Heart left ventricle (tissue), 16 donors: ENCODE data around the gene FOSL2. TPM values are rescaled to one million over a fixed set of nuclear protein-coding genes. Genes with fewer than 3 reads are reported as not detected.

Experiments used
- ATAC-seq, 4 donors: fragments of 200-7000 bp; cut with Tn5 transposase; one replicate each; pipeline ENCODE4 v1.9.1; 2020 to 2022; ENCODE audit warnings: moderate library complexity in 4 of 4, mild to moderate bottlenecking in 3 of 4, moderate number of reproducible peaks in 1 of 4
- DNase-seq, 5 donors: peaks; one replicate each; pipeline ENCODE4 v3.0.0-alpha.2; 2020
- H3K27ac ChIP-seq, 12 donors: fragments of 200-600 bp; sonication (generic) in 4 of 12; one replicate each; pipeline versions ENCODE4 v1.5.0 to v1.8.0; 2016 to 2022; ENCODE audit warnings: mild to moderate bottlenecking in 2 of 12
- H3K27me3 ChIP-seq, 9 donors: fragments of 200-600 bp; sonication (generic) in 2 of 9; one replicate each; pipeline versions ENCODE4 v1.5.1 to v1.8.0; 2016 to 2022; ENCODE audit warnings: mild to moderate bottlenecking in 3 of 9
- H3K36me3 ChIP-seq, 9 donors: fragments of 200-600 bp; sonication (generic) in 2 of 9; one replicate each; pipeline versions ENCODE4 v1.5.0 to v1.8.0; 2018 to 2022; ENCODE audit warnings: mild to moderate bottlenecking in 2 of 9
- H3K4me1 ChIP-seq, 12 donors: fragments of 200-600 bp; sonication (generic) in 4 of 12; one replicate each; pipeline versions ENCODE4 v1.5.0 to v1.8.0; 2016 to 2022; ENCODE audit warnings: mild to moderate bottlenecking in 3 of 12
- H3K4me3 ChIP-seq, 12 donors: fragments of 200-600 bp; sonication (generic) in 4 of 12; one replicate each; pipeline versions ENCODE4 v1.5.0 to v1.8.0; 2017 to 2022; ENCODE audit warnings: mild to moderate bottlenecking in 9 of 12, moderate library complexity in 4 of 12
- H3K9me3 ChIP-seq, 12 donors: fragments of 200-600 bp; sonication (generic) in 4 of 12; one replicate each; pipeline versions ENCODE4 v1.5.0 to v1.8.0; 2016 to 2022; ENCODE audit warnings: mild to moderate bottlenecking in 1 of 12
- POLR2A ChIP-seq, 2 donors: fragments of 450-650 bp; IDR thresholded peaks; one replicate each; pipeline ENCODE4 v1.6.1; 2017; ENCODE audit warnings: antibody characterized with exemption in 2 of 2, mild to moderate bottlenecking in 2 of 2, moderate library complexity in 2 of 2
- WGBS, 4 donors: extraction: QIAGEN DNeasy Blood & Tissue Kit in 2 of 4; methylation state at CpG; one replicate each; pipeline versions ENCODE4 v1.1.5 to v1.1.7; 2013 to 2018; 5-methylcytosine and 5-hydroxymethylcytosine counted together
- intact Hi-C, 10 donors: fragments of 100-400 bp; cut with DNase I; formaldehyde crosslinking; loops; one replicate each; pipeline versions ENCODE4 v1.11.1 to v1.14.2; 2022
- polyA plus RNA-seq, 2 donors: library from polyadenylated mRNA; stranded (reverse); fragments of 200-250 nt; gene quantifications; one replicate each; pipeline ENCODE4 v1.2.3, GENCODE V29; 2013
- total RNA-seq, 9 donors: library from RNA; depleted of rRNA in 2 of 9; stranded (reverse); fragments of >200 nt in 2 of 9; fragmentation: NEBNext Ultra II Directional in 3 of 9; extraction: Animal tissue kit (Norgen Biotek cat#: 25700) in 3 of 9; gene quantifications; one replicate each; pipeline versions ENCODE4 v1.1.0 to v1.2.4, GENCODE V29; 2016 to 2023
- TF ChIP-seq, protein P1 (sequence below), 12 donors: fragments of 200-600 bp; sonication (generic) in 4 of 12; IDR thresholded peaks; one replicate each; pipeline versions ENCODE4 v1.5.0 to v1.8.0; 2018 to 2022; ENCODE audit warnings: antibody characterized with exemption in 12 of 12, mild to moderate bottlenecking in 5 of 12
- donor health status: ischemic (EF 13 %, LVEDD 7.1; RV severe dilation, severe dysfunction).
- donor health status: healthy with polysubstance abuse.
- donor health status: DM: no; HTN: yes; CAD: no.
- donor health status: DM: no; HTN: no; CAD: no.
- donor health status: ischemic (EF 25% LVEDD 6.9; RV normal size, moderate dysfunction).
- donor health status: ischemic (EF 25% LVEDD 5.7; RV mildly dilated, moderate dysfunction).
- donor health status: healthy.
- donor health status: DM: yes; HTN: yes; CAD: no.
- donor health status: ischemic (EF 35%, LVEDD 5.7; RV mildly dilated, moderate dysfunction).
- donor health status: nonischemic (EF 11% LVEDD 7.7; RV severe dilation, severe dysfunction).
- donor health status: DM: yes; HTN: yes; CAD: no.
- donor health status: PGD.
- donor health status: ischemic (EF 29% LVEDD 5.4; RV normal size, mild dysfunction).
- donor health status: nonischemic (EF 23%, LVEDD 6.1; RV moderate dilation, normal function).

The FOSL2 gene
- total and polyA plus RNA-seq, 11 donors, result 15.2 to 144 (median 50.2) TPM

DNA sequence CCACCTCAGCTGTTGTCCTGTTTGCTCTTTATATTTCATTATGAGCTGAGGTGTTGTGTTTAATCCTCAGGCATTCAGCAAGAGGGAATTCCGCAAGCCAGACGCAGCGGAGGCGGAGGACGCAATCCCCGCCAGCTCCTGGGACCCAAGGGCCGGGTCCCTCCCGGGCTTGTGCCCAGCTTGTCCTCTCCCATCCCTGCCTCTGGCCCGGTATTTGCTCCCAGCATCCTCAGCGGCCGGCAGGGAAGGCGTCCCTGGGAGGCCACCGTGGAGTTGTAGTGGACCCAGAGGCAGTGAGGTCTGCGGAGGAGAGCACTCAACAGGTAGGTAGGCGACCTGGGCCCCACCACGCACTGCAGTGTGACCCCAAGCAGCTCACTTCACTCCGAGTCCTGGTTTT is 42.5 kb upstream of the FOSL2 start:
- peaks cover 0 to 27% (median 1%) of the 10 kb centered on the region in 12 donors for H3K4me1 ChIP-seq
- WGBS, 4 donors, result 94 to 97% (median 96%) methylated on average over 13 to 17 of the region's 17 CpGs
- no peaks in the 10 kb centered on the region for H3K36me3 ChIP-seq
- intact Hi-C loops, result no loop called here
- TF ChIP-seq, protein P1, sequence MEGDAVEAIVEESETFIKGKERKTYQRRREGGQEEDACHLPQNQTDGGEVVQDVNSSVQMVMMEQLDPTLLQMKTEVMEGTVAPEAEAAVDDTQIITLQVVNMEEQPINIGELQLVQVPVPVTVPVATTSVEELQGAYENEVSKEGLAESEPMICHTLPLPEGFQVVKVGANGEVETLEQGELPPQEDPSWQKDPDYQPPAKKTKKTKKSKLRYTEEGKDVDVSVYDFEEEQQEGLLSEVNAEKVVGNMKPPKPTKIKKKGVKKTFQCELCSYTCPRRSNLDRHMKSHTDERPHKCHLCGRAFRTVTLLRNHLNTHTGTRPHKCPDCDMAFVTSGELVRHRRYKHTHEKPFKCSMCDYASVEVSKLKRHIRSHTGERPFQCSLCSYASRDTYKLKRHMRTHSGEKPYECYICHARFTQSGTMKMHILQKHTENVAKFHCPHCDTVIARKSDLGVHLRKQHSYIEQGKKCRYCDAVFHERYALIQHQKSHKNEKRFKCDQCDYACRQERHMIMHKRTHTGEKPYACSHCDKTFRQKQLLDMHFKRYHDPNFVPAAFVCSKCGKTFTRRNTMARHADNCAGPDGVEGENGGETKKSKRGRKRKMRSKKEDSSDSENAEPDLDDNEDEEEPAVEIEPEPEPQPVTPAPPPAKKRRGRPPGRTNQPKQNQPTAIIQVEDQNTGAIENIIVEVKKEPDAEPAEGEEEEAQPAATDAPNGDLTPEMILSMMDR (IDR thresholded peaks at IDR 0.05), result no peak
- no peak for TF ChIP-seq POLR2A (IDR thresholded peaks at IDR 0.05)
- DNase-seq, result no peak
- H3K27me3 ChIP-seq, result no peaks in the 10 kb centered on the region
- H3K9me3 ChIP-seq, result no peaks in the 10 kb centered on the region
- ATAC-seq, result no peak
- no peak overlapping the region for H3K27ac ChIP-seq
- H3K4me3 ChIP-seq, result no peak overlapping the region

DNA sequence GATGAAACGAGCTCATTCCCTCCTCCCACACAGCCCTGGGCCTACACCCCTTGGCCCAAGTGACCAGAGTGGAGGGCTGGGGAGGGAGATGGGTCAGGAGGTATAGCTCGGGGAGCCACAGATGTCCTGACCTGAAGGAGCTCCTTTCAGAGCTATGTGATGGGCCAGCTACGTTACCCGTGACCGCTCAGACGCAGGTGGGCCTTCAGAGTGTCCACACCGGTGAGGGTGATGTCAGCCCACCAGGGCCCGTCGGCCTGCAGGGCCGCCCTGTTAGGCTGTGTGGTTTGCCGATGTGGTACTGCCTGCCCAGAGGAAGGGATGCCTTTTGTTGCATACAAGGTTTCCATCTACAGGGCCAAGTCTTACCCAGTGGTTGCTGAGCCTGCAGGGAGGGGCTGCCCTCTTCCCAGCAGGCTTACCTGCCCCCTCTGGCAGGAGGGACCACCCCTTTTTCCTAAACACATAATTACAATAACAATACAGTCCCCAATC is 41.8 kb upstream of the FOSL2 start:
- no peak overlapping the region for H3K4me3 ChIP-seq
- H3K27me3 ChIP-seq, result no peaks in the 10 kb centered on the region
- H3K36me3 ChIP-seq, result no peaks in the 10 kb centered on the region
- TF ChIP-seq, protein P1 (IDR thresholded peaks at IDR 0.05), result no peak
- no peak for TF ChIP-seq POLR2A (IDR thresholded peaks at IDR 0.05)
- 91 to 95% (median 92%) methylated on average over 11 of the region's 11 CpGs for WGBS, 4 donors
- peaks cover 4 to 33% (median 8%) of the 10 kb centered on the region in 12 donors for H3K4me1 ChIP-seq
- no peaks in the 10 kb centered on the region for H3K9me3 ChIP-seq
- ATAC-seq (no peak), DNase-seq (no peak)
- intact Hi-C loops, result no loop called here
- H3K27ac ChIP-seq, result no peak overlapping the region

DNA sequence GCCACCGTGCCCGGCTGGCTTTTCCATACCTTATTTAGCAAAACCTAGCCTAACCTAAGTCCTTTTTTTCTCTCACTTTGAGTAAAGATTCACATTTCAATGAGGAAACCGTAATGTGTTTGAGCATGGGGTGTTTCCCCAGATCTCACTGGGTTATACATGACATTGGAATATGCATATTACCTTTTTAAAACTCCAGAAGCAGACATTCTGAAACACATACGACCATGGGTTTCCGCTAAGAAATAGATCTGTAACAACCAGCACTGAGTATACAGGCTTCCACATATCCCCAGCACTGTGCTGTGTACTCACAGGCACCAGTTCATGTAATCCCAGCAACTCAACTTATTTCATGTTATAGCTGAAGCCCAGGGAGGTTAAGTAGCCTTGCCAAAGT is 41.0 kb upstream of the FOSL2 start:
- H3K9me3 ChIP-seq, result no peaks in the 10 kb centered on the region
- H3K36me3 ChIP-seq, result no peaks in the 10 kb centered on the region
- DNase-seq (no peak), ATAC-seq (no peak)
- peak overlapping the region in 1 of 12 donors; percentile 62 for H3K27ac ChIP-seq
- H3K27me3 ChIP-seq, result no peaks in the 10 kb centered on the region
- intact Hi-C loops, result no loop called here
- peaks cover 8 to 41% (median 16%) of the 10 kb centered on the region in 12 donors for H3K4me1 ChIP-seq
- TF ChIP-seq, protein P1 (IDR thresholded peaks at IDR 0.05), result no peak
- no peak for TF ChIP-seq POLR2A (IDR thresholded peaks at IDR 0.05)
- H3K4me3 ChIP-seq, result no peak overlapping the region
- WGBS, 4 donors, result 91 to 96% (median 94%) methylated on average over 5 of the region's 5 CpGs

DNA sequence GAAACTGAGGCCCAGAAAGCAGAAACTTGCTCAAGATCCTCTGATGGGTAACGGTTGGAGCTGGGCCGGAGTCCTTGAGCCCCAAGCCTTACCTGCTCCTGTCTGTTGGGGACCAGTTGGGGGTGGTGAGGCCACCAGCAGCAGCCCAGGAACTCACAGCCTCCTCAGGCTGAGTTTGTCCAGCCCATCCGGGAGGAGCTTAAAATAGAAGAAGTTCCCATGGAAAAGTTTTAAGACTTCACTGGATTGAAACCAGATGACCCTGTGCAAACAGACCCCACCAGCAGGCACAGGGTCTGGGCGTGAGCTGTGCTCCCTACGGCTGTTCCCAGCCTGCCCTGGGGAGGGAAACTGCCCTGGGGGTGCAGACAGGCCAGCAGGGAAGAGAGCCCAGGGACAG is 40.6 kb upstream of the FOSL2 start:
- Histone ChIP-seq H3K4me1 (peaks cover 9 to 45% (median 20%) of the 10 kb centered on the region in 12 donors), H3K27ac (peak overlapping the region in 1 of 12 donors; percentile 62), H3K27me3 (no peaks in the 10 kb centered on the region), H3K9me3 (no peaks in the 10 kb centered on the region), H3K36me3 (no peaks in the 10 kb centered on the region), H3K4me3 (no peak overlapping the region)
- DNase-seq, result no peak
- TF ChIP-seq, protein P1 (IDR thresholded peaks at IDR 0.05), result no peak
- no peak for ATAC-seq
- 69 to 79% (median 76%) methylated on average over 5 of the region's 5 CpGs for WGBS, 4 donors
- intact Hi-C loops, result no loop called here
